ENCODE measurements around the gene WDFY2.

DNA sequence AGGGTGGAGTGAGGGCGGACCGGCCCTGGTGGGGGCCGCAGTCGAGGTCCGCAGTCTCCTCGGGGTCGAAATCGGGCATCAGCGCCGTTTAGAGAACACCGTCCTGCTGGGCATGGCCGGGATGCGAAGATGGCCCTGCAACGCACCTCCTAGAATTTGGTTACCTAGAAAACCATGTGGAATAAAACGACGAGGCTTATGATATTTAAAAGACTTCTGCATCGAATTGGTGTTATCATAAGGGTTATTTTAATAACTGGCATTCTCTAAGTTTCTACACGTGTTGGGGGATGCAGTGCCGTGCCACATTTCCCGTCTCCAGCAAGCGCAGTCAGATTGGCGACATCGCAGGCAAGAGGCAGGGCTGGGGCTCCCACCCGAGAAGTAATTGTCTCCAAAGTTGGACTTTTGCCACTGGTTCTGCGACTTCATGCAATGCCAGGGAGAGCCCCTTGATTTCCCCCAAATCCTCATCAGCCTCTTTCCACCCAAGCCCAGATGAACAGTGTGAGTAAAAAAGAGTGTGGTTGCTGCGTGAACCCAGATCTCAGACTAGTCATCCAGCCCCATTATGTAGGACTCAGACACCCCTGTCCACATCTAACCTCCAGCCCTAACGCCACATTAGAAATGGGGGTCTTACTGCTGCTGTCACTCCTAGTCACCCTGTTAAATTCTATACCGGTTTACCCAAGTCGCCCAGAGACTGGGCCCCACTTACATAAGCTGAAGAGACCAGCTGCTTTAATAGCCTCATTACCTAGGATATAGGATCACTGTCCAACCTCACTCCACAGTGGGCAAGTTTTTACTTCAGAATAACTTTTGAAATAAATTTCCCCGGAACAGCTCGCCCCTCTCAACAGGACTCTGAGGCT is 220.3 kb downstream of the WDFY2 start:
- no peak for TF ChIP-seq MTA2 (IDR thresholded peaks at IDR 0.05; ENCODE audit: low read depth)
- TF ChIP-seq, protein P1, sequence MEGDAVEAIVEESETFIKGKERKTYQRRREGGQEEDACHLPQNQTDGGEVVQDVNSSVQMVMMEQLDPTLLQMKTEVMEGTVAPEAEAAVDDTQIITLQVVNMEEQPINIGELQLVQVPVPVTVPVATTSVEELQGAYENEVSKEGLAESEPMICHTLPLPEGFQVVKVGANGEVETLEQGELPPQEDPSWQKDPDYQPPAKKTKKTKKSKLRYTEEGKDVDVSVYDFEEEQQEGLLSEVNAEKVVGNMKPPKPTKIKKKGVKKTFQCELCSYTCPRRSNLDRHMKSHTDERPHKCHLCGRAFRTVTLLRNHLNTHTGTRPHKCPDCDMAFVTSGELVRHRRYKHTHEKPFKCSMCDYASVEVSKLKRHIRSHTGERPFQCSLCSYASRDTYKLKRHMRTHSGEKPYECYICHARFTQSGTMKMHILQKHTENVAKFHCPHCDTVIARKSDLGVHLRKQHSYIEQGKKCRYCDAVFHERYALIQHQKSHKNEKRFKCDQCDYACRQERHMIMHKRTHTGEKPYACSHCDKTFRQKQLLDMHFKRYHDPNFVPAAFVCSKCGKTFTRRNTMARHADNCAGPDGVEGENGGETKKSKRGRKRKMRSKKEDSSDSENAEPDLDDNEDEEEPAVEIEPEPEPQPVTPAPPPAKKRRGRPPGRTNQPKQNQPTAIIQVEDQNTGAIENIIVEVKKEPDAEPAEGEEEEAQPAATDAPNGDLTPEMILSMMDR (IDR thresholded peaks at IDR 0.05 in 2 of 3, conservative IDR thresholded peaks at IDR 0.05 in 1 of 3; ENCODE audit: control insufficient read depth in 2 of 3, extremely low read depth in 1 of 3, insufficient read depth in 1 of 3, low read depth in 3 of 3, low read length in 3 of 3), result no peak
- TF ChIP-seq POLR2AphosphoS5 (IDR thresholded peaks at IDR 0.05; ENCODE audit: low read length), result no peak
- TF ChIP-seq RFX5 (IDR thresholded peaks at IDR 0.05; ENCODE audit: low read depth, low read length), result no peak
- no peak for TF ChIP-seq ESRRA (IDR thresholded peaks at IDR 0.05; ENCODE audit: low read length)
- TF ChIP-seq, protein P2, sequence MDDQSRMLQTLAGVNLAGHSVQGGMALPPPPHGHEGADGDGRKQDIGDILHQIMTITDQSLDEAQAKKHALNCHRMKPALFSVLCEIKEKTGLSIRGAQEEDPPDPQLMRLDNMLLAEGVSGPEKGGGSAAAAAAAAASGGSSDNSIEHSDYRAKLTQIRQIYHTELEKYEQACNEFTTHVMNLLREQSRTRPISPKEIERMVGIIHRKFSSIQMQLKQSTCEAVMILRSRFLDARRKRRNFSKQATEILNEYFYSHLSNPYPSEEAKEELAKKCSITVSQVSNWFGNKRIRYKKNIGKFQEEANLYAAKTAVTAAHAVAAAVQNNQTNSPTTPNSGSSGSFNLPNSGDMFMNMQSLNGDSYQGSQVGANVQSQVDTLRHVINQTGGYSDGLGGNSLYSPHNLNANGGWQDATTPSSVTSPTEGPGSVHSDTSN (IDR thresholded peaks at IDR 0.05; ENCODE audit: insufficient replicate concordance, low read depth, low read length), result no peak
- 0 out of 2 replicates have a peak, but pooled peaks have one; percentile 1 for TF ChIP-seq POLR2A (IDR thresholded peaks at IDR 0.05; ENCODE audit: low read depth, low read length)
- no peak for TF ChIP-seq EZH2 (IDR thresholded peaks at IDR 0.05; ENCODE audit: borderline replicate concordance, control insufficient read depth, low read depth, low read length)
- no peak for TF ChIP-seq NBN (IDR thresholded peaks at IDR 0.05)
- TF ChIP-seq EGR1 (IDR thresholded peaks at IDR 0.05; ENCODE audit: borderline replicate concordance in 1 of 2, low read depth in 2 of 2, low read length in 2 of 2), result no peak
- TF ChIP-seq BHLHE40 (IDR thresholded peaks at IDR 0.05; ENCODE audit: borderline replicate concordance in 1 of 2, low read depth in 2 of 2, low read length in 1 of 2), result no peak

Measured in GM12878 (cell line).